GM19035 (cell line): ENCODE data around the gene SAGE1.
"Not testable (repeated sequence)": the region's sequence is repeated elsewhere in the genome, so short reads cannot be mapped to it uniquely, and the experiment has no call there.

Source experiments
- ATAC-seq: cut with Tn5 transposase; IDR thresholded peaks from one replicate; pipeline ENCODE4 v1.9.1; 2021; ENCODE audit not compliant: unreplicated experiment

Gene SAGE1, protein sequence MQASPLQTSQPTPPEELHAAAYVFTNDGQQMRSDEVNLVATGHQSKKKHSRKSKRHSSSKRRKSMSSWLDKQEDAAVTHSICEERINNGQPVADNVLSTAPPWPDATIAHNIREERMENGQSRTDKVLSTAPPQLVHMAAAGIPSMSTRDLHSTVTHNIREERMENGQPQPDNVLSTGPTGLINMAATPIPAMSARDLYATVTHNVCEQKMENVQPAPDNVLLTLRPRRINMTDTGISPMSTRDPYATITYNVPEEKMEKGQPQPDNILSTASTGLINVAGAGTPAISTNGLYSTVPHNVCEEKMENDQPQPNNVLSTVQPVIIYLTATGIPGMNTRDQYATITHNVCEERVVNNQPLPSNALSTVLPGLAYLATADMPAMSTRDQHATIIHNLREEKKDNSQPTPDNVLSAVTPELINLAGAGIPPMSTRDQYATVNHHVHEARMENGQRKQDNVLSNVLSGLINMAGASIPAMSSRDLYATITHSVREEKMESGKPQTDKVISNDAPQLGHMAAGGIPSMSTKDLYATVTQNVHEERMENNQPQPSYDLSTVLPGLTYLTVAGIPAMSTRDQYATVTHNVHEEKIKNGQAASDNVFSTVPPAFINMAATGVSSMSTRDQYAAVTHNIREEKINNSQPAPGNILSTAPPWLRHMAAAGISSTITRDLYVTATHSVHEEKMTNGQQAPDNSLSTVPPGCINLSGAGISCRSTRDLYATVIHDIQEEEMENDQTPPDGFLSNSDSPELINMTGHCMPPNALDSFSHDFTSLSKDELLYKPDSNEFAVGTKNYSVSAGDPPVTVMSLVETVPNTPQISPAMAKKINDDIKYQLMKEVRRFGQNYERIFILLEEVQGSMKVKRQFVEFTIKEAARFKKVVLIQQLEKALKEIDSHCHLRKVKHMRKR

DNA sequence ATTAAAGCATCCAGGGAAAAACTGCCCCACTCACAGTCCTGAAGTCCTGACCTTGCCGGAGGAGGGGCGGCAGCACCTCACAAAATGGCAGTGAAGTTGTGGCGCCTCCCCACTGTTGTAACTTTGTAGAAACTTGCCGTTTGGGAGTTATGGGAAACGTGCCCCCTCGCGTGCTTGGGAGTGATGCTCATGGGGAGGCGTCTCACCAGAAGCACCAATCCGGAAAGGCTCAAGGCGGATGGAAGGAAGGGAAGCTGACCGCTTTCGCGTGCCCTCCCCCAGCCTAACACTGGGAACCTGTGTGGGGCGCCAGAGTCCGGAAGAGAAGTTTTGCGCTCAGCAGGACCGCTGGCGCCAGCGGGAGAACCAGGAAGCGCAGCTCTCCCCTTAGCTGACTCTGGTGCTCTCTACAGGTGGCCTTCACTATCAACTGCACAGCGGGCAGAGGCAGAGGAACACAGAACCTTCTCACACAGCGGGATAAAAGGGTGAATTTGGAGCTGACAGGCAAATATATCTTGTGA is at the start of gene SAGE1, which contains the start of gene CT45A10:
TSS of gene SAGE1 (plus strand) at position 423 of the 524 bp plus-strand sequence. CDS start 2,527 bp downstream, outside the sequence.
TSS of gene CT45A10 (minus strand) at position 151 of the 524 bp plus-strand sequence. CDS start 8,100 bp downstream, outside the sequence.
- no peak for ATAC-seq

DNA sequence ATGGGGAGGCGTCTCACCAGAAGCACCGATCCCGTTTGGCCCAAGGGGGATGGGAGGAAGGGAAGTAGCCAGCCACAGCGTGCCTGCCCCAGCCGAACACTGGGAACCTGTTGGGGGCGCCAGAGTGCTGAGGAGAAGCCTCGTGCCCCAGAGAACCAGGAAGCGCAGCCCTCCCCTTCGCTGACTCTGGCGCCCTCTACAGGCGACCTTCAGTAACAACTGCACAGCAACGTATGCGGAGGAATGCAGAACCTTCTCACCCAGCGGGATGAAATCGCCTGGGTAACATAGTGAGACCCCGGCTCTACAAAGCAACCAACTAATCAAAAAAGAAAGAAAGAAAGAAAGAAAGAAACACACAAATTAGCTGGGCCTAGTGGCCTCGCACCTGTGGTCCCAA is 39.1 kb upstream of the SAGE1 start, which contains the start of gene CT45A8:
TSS of gene CT45A8 (minus strand) at position 101 of the 400 bp plus-strand sequence. CDS start 3,755 bp downstream, outside the sequence.
- not testable (repeated sequence) for ATAC-seq

DNA sequence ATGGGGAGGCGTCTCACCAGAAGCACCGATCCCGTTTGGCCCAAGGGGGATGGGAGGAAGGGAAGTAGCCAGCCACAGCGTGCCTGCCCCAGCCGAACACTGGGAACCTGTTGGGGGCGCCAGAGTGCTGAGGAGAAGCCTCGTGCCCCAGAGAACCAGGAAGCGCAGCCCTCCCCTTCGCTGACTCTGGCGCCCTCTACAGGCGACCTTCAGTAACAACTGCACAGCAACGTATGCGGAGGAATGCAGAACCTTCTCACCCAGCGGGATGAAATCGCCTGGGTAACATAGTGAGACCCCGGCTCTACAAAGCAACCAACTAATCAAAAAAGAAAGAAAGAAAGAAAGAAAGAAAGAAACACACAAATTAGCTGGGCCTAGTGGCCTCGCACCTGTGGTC is 21.8 kb upstream of the SAGE1 start, which contains the start of gene CT45A9:
TSS of gene CT45A9 (minus strand) at position 101 of the 400 bp plus-strand sequence. CDS start 3,751 bp downstream, outside the sequence.
- not testable (repeated sequence) for ATAC-seq

DNA sequence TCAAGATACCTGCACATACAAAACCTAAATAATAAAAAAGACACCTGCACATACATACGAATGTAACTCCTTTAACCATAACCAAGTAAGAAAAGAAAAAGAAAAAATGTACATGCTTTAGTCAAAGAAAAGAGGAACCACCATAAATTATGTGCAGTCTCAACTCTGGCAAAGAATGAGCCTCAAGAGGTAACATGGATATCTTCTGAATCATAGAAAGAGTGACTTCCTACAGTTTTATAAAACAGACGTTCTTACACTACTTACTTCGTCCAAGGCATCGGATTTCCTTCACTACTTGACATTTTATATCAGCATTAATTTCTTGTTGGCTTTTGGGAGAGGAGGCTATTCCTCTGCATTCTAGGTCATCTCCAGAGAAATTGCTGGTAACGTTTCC is 10.8 kb upstream of the SAGE1 start:
- not testable (repeated sequence) for ATAC-seq

DNA sequence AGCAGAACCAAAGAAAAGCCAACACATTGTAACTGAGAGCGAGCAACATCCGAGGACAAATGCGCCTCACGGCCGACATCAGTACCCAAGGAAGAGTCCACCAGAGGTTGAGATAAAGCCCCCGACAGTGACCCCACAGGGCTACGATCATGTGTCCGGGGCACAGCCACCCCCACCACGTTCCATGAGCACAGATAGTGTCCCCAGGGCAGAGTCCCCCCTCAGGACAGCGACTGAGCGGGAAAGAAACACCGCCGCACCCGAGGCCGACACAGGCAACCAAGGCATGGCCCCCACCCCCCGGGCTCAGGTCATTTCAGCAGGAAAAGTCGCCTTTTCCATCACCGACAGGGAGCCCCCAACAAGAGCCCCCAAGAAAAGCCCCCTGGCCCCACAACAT is 5.3 kb upstream of the SAGE1 start:
- not testable (repeated sequence) for ATAC-seq

DNA sequence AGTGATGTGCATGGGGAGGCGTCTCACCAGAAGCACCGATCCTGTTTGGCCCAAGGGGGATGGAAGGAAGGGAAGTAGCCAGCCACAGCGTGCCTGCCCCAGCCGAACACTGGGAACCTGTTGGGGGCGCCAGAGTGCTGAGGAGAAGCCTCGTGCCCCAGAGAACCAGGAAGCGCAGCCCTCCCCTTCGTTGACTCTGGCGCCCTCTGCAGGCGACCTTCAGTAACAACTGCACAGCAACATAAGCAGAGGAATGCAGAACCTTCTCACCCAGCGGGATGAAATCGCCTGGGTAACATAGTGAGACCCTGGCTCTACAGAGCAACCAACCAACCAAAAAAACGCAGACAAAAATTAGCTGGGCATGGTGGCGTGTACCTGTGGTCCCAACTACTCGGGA is 4.5 kb upstream of the SAGE1 start:
- ATAC-seq: not testable (repeated sequence)

DNA sequence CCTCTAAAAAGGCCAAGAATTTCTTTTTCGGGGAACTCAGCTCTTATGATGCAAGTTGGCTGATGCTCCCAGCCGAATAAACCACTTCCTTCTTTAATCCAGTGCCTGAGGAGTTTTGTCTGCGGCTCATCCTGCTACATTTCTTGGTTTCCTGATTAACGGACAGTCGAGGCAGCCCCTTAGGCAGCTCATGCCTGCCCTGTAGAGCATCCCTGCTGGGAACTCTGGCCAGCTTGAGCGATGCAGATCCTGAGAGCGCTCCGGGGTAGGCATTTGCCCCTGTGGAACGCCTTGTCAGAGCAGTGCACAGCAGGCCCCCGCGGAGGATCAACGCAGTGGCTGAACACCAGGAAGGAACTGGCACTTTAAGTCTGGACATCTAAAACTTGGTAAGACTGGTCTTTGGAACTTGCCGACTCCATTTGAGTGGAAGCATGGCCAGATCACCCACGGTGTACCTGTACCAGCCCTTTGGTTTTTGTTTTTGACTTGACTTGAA is 3.4 kb upstream of the SAGE1 start:
- no peak for ATAC-seq

DNA sequence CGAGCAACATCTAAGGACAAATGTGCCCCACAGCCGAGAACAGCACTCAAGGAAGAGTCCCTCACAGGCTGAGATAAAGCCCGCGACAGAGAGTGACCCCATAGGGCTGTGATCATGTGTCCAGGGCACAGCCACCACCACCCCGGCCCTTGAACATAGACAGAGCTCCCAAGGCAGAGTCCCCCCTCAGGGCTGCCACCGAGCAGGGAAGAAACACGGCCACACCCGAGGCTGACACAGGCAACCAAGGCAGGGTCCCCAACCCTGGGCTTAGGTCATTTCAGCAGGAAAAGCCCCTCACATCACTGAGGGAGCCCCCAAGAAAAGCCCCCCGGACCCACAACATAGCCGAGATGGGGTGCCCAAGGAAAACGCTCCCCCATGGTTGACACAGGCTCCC is 735 bp upstream of the SAGE1 start:
- no peak for ATAC-seq

DNA sequence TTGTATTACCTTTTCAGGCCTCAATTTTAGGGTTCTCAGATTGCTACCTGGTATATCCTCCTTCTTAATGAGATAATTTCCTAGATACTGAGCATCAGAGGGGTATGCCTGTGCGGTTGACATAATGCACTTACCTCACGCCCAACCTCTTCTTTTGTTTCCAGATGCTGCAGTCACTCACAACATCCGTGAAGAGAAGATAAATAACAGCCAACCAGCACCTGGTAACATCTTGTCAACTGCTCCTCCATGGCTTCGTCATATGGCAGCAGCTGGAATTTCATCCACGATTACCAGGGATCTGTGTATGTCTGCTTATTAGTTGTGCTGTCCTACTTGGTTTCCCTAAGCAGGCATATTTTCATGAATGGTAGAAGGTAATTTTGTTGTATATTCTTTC is 16.7 kb downstream of the SAGE1 start:
- ATAC-seq: no peak

DNA sequence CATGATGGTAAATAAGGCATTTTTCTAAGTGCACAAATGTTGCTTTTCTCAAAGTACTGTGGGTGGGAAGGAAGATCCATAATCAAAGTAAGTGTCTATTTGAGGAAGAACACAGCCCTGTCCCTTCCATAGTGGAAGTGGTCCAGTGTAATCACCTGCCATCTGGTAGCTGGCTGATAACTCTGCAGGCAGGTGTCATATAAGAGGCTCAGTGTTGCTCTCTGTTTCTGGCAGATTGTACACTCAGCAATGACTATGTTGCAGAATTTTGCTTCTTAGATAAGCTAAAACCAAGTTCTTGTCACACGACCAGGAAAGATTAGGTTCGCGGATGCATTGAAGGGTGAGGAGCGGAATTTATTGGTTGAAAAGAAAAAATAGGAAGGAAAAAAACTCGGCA is 20.9 kb downstream of the SAGE1 start:
- no peak for ATAC-seq

DNA sequence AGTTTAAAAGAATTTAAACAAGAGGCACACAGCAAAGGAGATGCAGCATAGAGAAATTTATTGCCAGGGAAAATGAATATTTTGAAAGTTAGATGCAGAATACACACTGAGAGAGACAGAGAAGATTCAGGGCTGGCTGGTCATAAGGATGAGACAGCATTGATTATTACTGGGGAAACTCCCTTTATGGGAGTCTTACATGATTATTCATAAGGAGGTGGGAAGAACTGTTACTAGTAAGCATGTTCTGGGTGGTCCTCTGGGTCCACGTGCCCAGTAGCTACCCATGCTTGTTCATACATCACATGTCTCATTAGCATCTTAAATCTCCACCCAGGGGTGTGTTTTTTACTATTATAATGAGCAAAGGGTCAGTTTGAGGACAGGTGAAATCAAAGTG is 27.0 kb downstream of the SAGE1 start:
- ATAC-seq: not testable (repeated sequence)

DNA sequence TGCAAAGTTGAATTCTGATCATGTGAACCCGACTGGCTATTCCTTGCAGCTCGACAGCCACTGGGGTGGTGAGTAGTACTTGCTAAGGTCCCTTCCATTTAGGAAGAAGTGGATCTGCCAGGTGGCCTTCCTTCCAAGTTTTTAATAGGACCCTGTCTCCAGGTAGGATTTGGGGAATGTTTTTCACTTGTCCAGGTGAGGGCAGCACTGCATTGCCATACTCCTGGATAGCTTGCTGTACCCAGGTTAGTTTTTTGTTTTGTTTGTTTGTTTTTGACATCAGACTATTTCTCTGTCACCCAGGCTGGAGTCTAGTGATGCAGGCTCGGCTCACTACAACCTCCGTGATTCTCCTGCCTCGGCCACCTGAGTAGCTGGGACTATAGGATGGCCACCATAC is 29.8 kb downstream of the SAGE1 start:
- no peak for ATAC-seq

DNA sequence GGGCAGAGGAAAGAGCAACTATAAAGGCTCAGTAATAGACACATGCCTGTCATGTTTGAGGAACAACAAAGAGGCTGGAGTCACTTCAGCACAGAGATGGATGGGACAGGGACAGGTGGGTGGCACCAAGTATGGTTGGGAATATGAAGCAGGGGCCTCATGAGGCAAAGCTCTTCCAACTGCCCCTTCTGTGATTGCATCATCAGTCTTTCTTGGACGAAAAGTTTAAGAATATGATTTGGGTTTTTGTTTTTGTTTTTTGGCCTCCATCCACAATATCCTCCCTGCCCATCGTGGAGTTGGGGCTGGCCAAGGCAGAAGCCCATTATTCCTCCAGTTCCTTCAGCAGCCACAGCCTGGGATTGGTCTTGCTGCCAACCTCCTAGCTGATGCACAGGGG is 34.4 kb downstream of the SAGE1 start:
- ATAC-seq: no peak

DNA sequence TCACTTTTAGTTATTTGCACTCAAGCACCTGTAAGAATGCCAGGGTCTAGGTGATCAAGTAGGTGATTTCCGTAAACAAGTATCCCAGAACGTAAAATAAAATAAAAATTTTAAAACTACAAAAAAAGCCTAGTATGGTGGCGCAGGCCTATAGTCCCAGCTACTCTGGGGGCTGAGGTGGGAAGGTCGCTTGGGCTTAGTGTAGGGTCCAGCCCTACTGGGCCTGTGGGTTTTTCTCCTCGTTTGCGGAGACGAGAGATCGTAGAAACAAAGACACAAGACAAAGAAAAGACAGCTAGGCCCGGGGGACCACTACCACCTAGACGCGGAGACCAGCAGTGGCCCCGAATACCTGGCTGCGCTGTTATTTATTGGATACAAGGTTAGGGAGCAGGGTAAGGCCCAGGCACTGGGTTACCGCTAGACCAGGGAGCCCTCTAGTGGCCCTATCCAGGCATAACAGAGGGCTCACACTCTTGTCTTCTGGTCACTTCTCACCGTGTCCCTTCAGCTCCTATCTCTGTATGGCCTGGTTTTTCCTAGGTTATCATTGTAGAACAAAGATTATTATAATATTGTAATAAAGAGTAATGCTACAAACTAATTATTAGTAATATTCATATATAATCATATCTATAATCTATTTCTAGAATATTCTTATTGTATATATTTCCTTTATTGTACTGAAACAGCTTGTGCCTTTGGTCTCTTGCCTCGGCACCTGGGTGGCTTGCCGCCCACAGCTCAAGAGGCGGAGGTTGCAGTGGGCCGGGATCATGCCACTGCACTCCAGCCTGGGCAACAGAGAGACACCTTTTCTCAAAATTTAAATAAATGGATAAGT is 38.4 kb downstream of the SAGE1 start:
- no peak for ATAC-seq

DNA sequence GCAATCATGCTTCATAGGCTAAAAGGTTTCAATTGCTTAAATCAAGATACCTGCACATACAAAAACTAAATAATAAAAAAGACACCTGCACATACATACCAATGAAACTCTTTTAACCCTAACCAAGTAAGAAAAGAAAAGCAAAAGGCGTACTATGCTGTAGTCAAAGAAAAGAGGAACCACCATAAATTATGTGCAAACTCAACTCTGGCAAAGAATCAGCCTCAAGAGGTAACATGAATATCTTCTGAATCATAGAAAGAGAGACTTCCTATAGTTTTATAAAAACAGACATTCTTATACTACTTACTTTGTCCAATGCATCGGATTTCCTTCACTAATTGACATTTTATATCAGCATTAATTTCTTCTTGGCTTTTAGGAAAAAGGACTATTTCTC is 51.0 kb downstream of the SAGE1 start:
- ATAC-seq: no peak

DNA sequence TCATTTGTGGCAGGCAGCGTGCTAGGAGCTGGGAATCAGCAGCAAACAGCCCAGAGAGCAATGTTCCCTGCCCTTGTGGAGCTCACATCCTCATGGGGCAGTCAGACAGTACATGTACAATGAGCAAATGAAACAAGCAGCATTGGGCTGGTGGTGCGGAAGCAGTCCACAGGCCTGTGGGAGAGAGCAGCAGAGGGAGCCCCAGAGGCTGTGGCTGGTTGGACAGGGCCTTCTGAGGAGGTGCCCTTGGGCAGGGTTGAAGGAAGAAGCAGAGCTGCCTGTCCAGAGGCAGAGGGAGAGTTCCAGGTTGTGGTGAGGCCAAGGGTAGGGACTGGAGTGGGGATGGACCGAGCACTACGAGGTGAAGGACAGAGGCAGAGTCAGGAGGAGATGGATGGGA is 57.8 kb downstream of the SAGE1 start:
- no peak for ATAC-seq
